ENCODE data around the gene OR10AD1. TPM values are rescaled to one million over a fixed set of nuclear protein-coding genes. Genes with fewer than 3 reads are reported as not detected.

The OR10AD1 gene
- total RNA-seq, 1 experiment from 2014 or later: not detected

GRCh38 chr12:48169011-48169410 is 34.1 kb downstream of the OR10AD1 start:
- no peak for TF ChIP-seq SIN3A (IDR thresholded peaks at IDR 0.05; ENCODE audit: borderline replicate concordance, insufficient read depth, low read depth, low read length)
- TF ChIP-seq TCF7L2 (IDR thresholded peaks at IDR 0.05; ENCODE audit: low read depth, low read length): no peak
- TF ChIP-seq REST (IDR thresholded peaks at IDR 0.05; ENCODE audit: insufficient read depth in 1 of 2, low read depth in 2 of 2, low read length in 1 of 2): no peak
- TF ChIP-seq CTCF (IDR thresholded peaks at IDR 0.05): no peak
- no peak for TF ChIP-seq POLR2AphosphoS5 (IDR thresholded peaks at IDR 0.05; ENCODE audit: low read depth, low read length)
- Histone ChIP-seq H3K4me3 (ENCODE audit: low read depth in 2 of 2, low read length in 2 of 2) (no peak overlapping the region), H3K4me1 (ENCODE audit: control insufficient read depth, insufficient read depth, low read length) (no peaks in the 10 kb centered on the region), H3K36me3 (ENCODE audit: control insufficient read depth, insufficient read depth, low read length) (no peaks in the 10 kb centered on the region), H3K27me3 (ENCODE audit: control insufficient read depth, insufficient read depth, low read length) (no peaks in the 10 kb centered on the region; the same call in 1 of the 2 replicates), H3K27ac (ENCODE audit: low read length) (no peak overlapping the region), H3K9me3 (ENCODE audit: control insufficient read depth, insufficient read depth, low read depth, low read length) (no peaks in the 10 kb centered on the region)
- BruUV-seq (replicated peaks): no TSS peak
- intact Hi-C loops (cut with micrococcal nuclease; ENCODE audit: unreplicated experiment): loop anchor here (10.0 kb wide), 2 partner anchors 84 to 214 kb away; no protein-coding TSS in a partner anchor
- POLR2A ChIA-PET: no interaction called here
- ATAC-seq: no peak
- no peak for DNase-seq (ENCODE audit: low read depth, low spot score)
- CTCF ChIA-PET: no interaction called here
- in situ Hi-C loops (cut with HindIII; ENCODE audit: low pct_unique_long_range_greater_than_20kb, low sequenced_read_pairs): no loop called here

- intact Hi-C loops (cut with micrococcal nuclease; ENCODE audit: unreplicated experiment): loop anchor here (10.0 kb wide), 2 partner anchors 81 to 211 kb away; no protein-coding TSS in a partner anchor
Measured at GRCh38 chr12:48165089-48165981, 37.8 kb downstream of the OR10AD1 start.

More at GRCh38 chr12:48165089-48165981, 37.8 kb downstream of the OR10AD1 start:
- ATAC-seq (peak; percentile 87; the same call in 1 of the 2 replicates), DNase-seq (ENCODE audit: low read depth, low spot score) (peak; percentile 52)
- Histone ChIP-seq H3K4me3 (ENCODE audit: low read depth in 2 of 2, low read length in 2 of 2) (no peak overlapping the region), H3K27ac (ENCODE audit: low read length) (no peak overlapping the region), H3K9me3 (ENCODE audit: control insufficient read depth, insufficient read depth, low read depth, low read length) (no peaks in the 10 kb centered on the region), H3K27me3 (ENCODE audit: control insufficient read depth, insufficient read depth, low read length) (peaks cover 2% of the 10 kb centered on the region; the same call in 1 of the 2 replicates), H3K36me3 (ENCODE audit: control insufficient read depth, insufficient read depth, low read length) (no peaks in the 10 kb centered on the region), H3K4me1 (ENCODE audit: control insufficient read depth, insufficient read depth, low read length) (no peaks in the 10 kb centered on the region)
- TF ChIP-seq POLR2AphosphoS5 (IDR thresholded peaks at IDR 0.05; ENCODE audit: low read depth, low read length) (no peak), CTCF (IDR thresholded peaks at IDR 0.05) (peak; percentile 86; the same call in 1 of the 2 replicates)
- BruUV-seq (replicated peaks): no TSS peak
- in situ Hi-C loops (cut with HindIII; ENCODE audit: low pct_unique_long_range_greater_than_20kb, low sequenced_read_pairs): no loop called here
- POLR2A ChIA-PET: no interaction called here
- CTCF ChIA-PET: interaction anchor here (0.6 kb wide), 1 partner anchor 216 kb away, joined by 3 read pairs; no protein-coding TSS in a partner anchor
